GM23248 (cell line): ENCODE measurements around the gene ARL14EPL. TPM values are rescaled to one million over a fixed set of nuclear protein-coding genes. Genes with fewer than 3 reads are reported as not detected.

ENCODE experiments used
- DNase-seq: peaks from one replicate; pipeline ENCODE4 v3.0.0-alpha.2; 2015
- H2AFZ ChIP-seq: fragments of 200-600 bp; sonication (generic); 2 replicates; pipeline ENCODE4 v1.6.1; 2016; ENCODE audit warnings: antibody characterized with exemption
- H3F3A ChIP-seq: fragments of 200-600 bp; sonication (generic); 2 replicates; pipeline ENCODE4 v1.6.1; 2016; ENCODE audit warnings: mild to moderate bottlenecking, antibody characterized with exemption, mixed run types; ENCODE audit not compliant: insufficient read depth
- H3K27ac ChIP-seq: fragments of 200-600 bp; sonication (generic); 2 replicates; pipeline ENCODE4 v1.5.1; 2016; ENCODE audit warnings: mild to moderate bottlenecking
- H3K27me3 ChIP-seq: fragments of 200-600 bp; sonication (generic); replicated peaks from 2 replicates; pipeline ENCODE4 v1.6.1; 2016; ENCODE audit warnings: mild to moderate bottlenecking; ENCODE audit not compliant: insufficient read depth
- H3K36me3 ChIP-seq: fragments of 200-600 bp; sonication (generic); 2 replicates; pipeline ENCODE4 v1.6.1; 2016; ENCODE audit warnings: low read depth, mild to moderate bottlenecking
- H3K4me1 ChIP-seq: fragments of 200-600 bp; sonication (generic); 2 replicates; pipeline ENCODE4 v1.6.1; 2016; ENCODE audit warnings: mild to moderate bottlenecking; ENCODE audit not compliant: insufficient read depth
- H3K4me2 ChIP-seq: fragments of 200-600 bp; sonication (generic); one replicate; pipeline ENCODE4 v1.6.1; 2016; ENCODE audit warnings: mild to moderate bottlenecking; ENCODE audit not compliant: unreplicated experiment
- H3K4me3 ChIP-seq: fragments of 200-600 bp; sonication (generic); 2 replicates; pipeline ENCODE4 v1.5.1; 2016; ENCODE audit warnings: mild to moderate bottlenecking
- H3K79me2 ChIP-seq: fragments of 200-600 bp; sonication (generic); 2 replicates; pipeline ENCODE4 v1.6.1; 2016; ENCODE audit warnings: mild to moderate bottlenecking; ENCODE audit not compliant: insufficient read depth
- H3K9ac ChIP-seq: fragments of 200-600 bp; sonication (generic); 2 replicates; pipeline ENCODE4 v1.6.1; 2016; ENCODE audit warnings: mild to moderate bottlenecking
- H3K9me2 ChIP-seq: fragments of 200-600 bp; sonication (generic); 2 replicates; pipeline ENCODE4 v1.6.1; 2016; ENCODE audit warnings: mixed run types, mild to moderate bottlenecking, moderate library complexity; ENCODE audit not compliant: insufficient read depth
- H3K9me3 ChIP-seq: fragments of 200-600 bp; sonication (generic); one replicate; pipeline ENCODE4 v1.6.1; 2017; ENCODE audit warnings: low read depth
- H4K20me1 ChIP-seq: fragments of 200-600 bp; sonication (generic); 2 replicates; pipeline ENCODE4 v1.6.0; 2016; ENCODE audit not compliant: insufficient read depth
- EZH2 ChIP-seq: fragments of 200-600 bp; sonication (generic); IDR thresholded peaks from 2 replicates; pipeline ENCODE4 v1.6.1; 2018; ENCODE audit warnings: antibody characterized with exemption, mild to moderate bottlenecking; ENCODE audit not compliant: insufficient read depth, poor library complexity, severe bottlenecking
- EZH2phosphoT487 ChIP-seq: fragments of 200-600 bp; sonication (generic); IDR thresholded peaks from 2 replicates; pipeline ENCODE4 v1.6.1; 2018; ENCODE audit warnings: antibody characterized with exemption, moderate library complexity, mild to moderate bottlenecking, low read depth; ENCODE audit not compliant: insufficient read depth
- WGBS, 2 experiments: methylation state at CpG; one replicate each; pipeline ENCODE4 v1.1.6; 2015 to 2017; ENCODE audit warnings: low lambda C conversion rate in 2 of 2, low coverage in 1 of 2; ENCODE audit errors: missing lambda C conversion rate in 2 of 2; 5-methylcytosine and 5-hydroxymethylcytosine counted together
- in situ Hi-C: fragments of 300-500 bp; cut with MboI; formaldehyde crosslinking; loops from 2 replicates; pipeline ENCODE4 v1.15.0; 2020
- polyA plus RNA-seq: library from polyadenylated mRNA; unstranded; fragments of >200 nt; fragmentation: Nextera tagmentation; extraction: Ambion mirVana; gene quantifications from 2 replicates; pipeline ENCODE4 v1.2.1, GENCODE V29; 2016
- total RNA-seq: library from RNA; depleted of rRNA; stranded (reverse); fragments of >200 nt; shearing (Covaris generic); gene quantifications from 2 replicates; pipeline ENCODE4 v1.2.3, GENCODE V29; 2014

The ARL14EPL gene
- total and polyA plus RNA-seq, 2 experiments from 2014 or later = not detected

DNA sequence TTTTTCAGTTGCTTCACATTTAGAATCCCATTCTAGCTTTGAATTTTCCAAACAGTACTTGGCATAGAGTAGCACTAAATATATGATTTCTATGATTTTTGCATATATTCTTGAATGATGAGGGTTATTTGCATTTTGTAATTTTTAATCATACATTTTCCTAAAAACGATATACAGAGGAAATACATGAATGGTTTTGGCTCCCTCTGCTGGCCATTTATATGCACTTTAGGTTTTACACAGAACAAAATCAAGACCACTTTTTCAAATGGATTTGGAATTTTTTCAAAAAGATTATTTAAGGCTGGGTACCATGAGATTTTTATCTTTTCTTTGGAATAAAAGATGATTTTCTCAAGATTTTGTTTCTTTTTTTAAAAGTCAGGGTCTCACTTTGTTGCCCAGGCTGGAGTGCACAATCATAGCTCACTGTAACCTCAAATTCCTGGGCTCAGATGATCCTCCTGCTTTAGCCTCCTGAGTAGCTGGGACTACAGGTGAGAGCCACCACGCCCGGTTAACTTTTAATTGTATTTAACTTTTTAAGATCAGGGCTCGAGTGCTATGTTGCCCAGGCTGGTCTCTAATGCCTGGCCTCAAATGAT lies 35.9 kb downstream of the ARL14EPL start:
- H4K20me1 ChIP-seq = no peaks in the 10 kb centered on the region
- no peaks in the 10 kb centered on the region for H3K4me1 ChIP-seq
- no peak overlapping the region for H3K27ac ChIP-seq
- H3K9me3 ChIP-seq = no peaks in the 10 kb centered on the region
- TF ChIP-seq EZH2phosphoT487 (no peak), EZH2 (no peak)
- H3K36me3 ChIP-seq = no peaks in the 10 kb centered on the region
- no peaks in the 10 kb centered on the region for H3K79me2 ChIP-seq
- no peaks in the 10 kb centered on the region for H3K27me3 ChIP-seq
- peak overlapping the region; percentile 14; the same call in 1 of the 2 replicates for H2AFZ ChIP-seq
- 2 to 8% methylated on average over 4 of the region's 4 CpGs for WGBS, 2 experiments
- H3K4me3 ChIP-seq = no peak overlapping the region
- no peaks in the 10 kb centered on the region for H3F3A ChIP-seq
- DNase-seq = peak; percentile 75
- no peaks in the 10 kb centered on the region for H3K9me2 ChIP-seq
- in situ Hi-C loops = loop anchor here (10.0 to 25.0 kb wide), 2 partner anchors 183 to 756 kb away; no protein-coding TSS in a partner anchor
- H3K9ac ChIP-seq = no peak overlapping the region
- H3K4me2 ChIP-seq = no peak overlapping the region

DNA sequence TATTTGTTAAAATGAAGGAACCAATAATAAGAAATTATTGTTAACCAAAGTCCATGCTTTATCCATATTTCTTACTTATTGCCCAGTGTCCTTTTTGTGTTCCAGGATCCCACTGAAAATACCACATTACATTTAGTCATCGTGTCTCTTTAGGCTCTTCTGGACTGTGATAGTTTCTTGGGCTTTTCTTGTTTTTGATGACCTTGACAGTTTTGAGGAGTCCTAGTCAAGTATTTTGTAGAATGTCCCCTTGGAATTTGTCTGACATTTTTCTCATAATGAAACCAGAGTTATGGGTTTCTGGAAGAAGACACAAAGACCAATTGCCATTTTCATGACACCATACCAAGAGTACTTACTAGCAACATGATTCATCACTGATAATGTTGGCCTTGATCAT lies 38.9 kb downstream of the ARL14EPL start:
- Histone ChIP-seq H3K9me2 (no peaks in the 10 kb centered on the region), H3K36me3 (no peaks in the 10 kb centered on the region), H3K9ac (no peak overlapping the region), H3K4me3 (no peak overlapping the region), H3K4me1 (no peaks in the 10 kb centered on the region), H3K27me3 (no peaks in the 10 kb centered on the region), H3K27ac (no peak overlapping the region), H3K9me3 (no peaks in the 10 kb centered on the region), H3K4me2 (no peak overlapping the region), H3K79me2 (no peaks in the 10 kb centered on the region), H3F3A (no peaks in the 10 kb centered on the region), H2AFZ (no peak overlapping the region), H4K20me1 (no peaks in the 10 kb centered on the region)
- TF ChIP-seq EZH2 (no peak), EZH2phosphoT487 (no peak)
- WGBS, 2 experiments = 38 to 55% methylated on average over 1 of the region's 1 CpG
- in situ Hi-C loops = loop anchor here (25.0 kb wide), 1 partner anchor 759 kb away; no protein-coding TSS in a partner anchor
- DNase-seq = no peak

DNA sequence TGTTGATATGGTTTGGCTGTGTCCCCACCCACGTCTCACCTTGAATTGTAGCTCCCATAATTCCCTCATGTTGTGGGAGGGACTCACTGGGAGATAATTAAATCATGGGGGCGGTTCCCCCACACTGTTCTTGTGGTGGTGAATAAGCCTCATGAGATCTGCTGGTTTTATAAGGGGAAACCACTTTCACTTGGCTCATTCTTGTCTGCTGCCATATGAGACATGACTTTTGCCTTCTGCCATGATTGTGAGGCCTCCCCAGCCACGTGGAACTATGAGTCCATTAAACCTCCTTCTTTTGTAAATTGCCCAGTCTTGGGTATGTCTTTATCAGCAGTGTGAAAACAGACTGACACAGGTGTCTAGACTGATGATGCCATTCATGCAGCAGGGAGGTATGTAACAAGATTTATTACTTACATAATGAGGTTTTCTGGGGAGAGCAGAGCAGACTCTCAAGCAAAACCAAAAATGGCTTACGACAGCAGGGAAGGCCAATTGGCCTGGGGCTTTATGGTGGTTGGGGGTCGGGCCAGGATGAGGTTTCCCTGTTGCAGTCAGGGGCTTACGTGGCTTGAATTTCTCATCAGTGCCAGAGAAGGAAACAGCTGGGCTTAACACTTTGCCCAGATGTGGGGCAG lies 43.0 kb downstream of the ARL14EPL start:
- Histone ChIP-seq H3K79me2 (no peaks in the 10 kb centered on the region), H3K9me2 (no peaks in the 10 kb centered on the region), H4K20me1 (no peaks in the 10 kb centered on the region), H3K9me3 (no peaks in the 10 kb centered on the region), H3K4me2 (no peak overlapping the region), H3K4me3 (no peak overlapping the region), H3K36me3 (no peaks in the 10 kb centered on the region), H3K27me3 (no peaks in the 10 kb centered on the region), H3K4me1 (no peaks in the 10 kb centered on the region), H2AFZ (no peak overlapping the region), H3K27ac (no peak overlapping the region), H3K9ac (no peak overlapping the region), H3F3A (no peaks in the 10 kb centered on the region)
- WGBS, 2 experiments = 48 to 53% methylated on average over 6 of the region's 6 CpGs
- TF ChIP-seq EZH2 (no peak), EZH2phosphoT487 (no peak)
- in situ Hi-C loops = no loop called here
- DNase-seq = no peak

DNA sequence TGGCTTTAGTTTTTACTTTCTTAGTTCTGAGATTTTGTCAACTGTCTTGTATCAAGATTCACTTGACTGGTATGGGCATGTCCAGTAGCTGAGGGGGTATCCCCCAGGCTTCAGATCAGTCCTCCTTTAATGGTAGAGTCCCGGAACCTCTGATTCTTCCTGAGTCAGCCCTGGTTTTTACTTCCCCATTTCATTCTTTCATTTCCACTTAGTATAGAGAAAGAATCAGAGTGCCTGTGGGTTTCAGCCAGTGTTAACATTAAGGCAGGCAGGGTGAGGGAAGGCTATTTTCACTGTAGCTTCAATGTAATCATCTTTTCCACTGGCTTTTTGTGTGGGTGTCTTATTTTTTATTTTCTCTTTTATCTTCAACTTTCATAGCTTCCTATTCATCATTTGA lies 44.2 kb downstream of the ARL14EPL start:
- no peaks in the 10 kb centered on the region for H3K4me1 ChIP-seq
- no peaks in the 10 kb centered on the region for H3K9me3 ChIP-seq
- TF ChIP-seq EZH2phosphoT487 (no peak), EZH2 (no peak)
- no peak overlapping the region for H2AFZ ChIP-seq
- H3K4me3 ChIP-seq = no peak overlapping the region
- in situ Hi-C loops = no loop called here
- no peak overlapping the region for H3K9ac ChIP-seq
- no peak overlapping the region for H3K4me2 ChIP-seq
- no peaks in the 10 kb centered on the region for H3F3A ChIP-seq
- WGBS, 2 experiments = 94 to 100% methylated on average over 1 of the region's 1 CpG
- H3K36me3 ChIP-seq = no peaks in the 10 kb centered on the region
- no peak for DNase-seq
- H4K20me1 ChIP-seq = no peaks in the 10 kb centered on the region
- no peaks in the 10 kb centered on the region for H3K9me2 ChIP-seq
- no peaks in the 10 kb centered on the region for H3K27me3 ChIP-seq
- no peak overlapping the region for H3K27ac ChIP-seq
- H3K79me2 ChIP-seq = no peaks in the 10 kb centered on the region
